HUES64 (cell line): ENCODE data around the gene XYLT1.

Source experiments
- H3K27ac ChIP-seq: 2 replicates; pipeline ENCODE4 v1.7.0; 2013; ENCODE audit warnings: low read depth, low read length, inconsistent platforms
- H3K27me3 ChIP-seq: 2 replicates; pipeline ENCODE4 v1.6.1; 2013; ENCODE audit warnings: mild to moderate bottlenecking, low read length; ENCODE audit not compliant: insufficient read depth
- H3K36me3 ChIP-seq: 2 replicates; pipeline ENCODE4 v1.6.1; 2013; ENCODE audit warnings: mild to moderate bottlenecking, low read length; ENCODE audit not compliant: insufficient read depth
- H3K4me1 ChIP-seq: 2 replicates; pipeline ENCODE4 v1.6.1; 2013; ENCODE audit warnings: mild to moderate bottlenecking, low read length, moderate library complexity; ENCODE audit not compliant: insufficient read depth
- H3K4me3 ChIP-seq: 2 replicates; pipeline ENCODE4 v1.5.1; 2013; ENCODE audit warnings: mild to moderate bottlenecking, low read length, moderate library complexity
- H3K9ac ChIP-seq: 2 replicates; pipeline ENCODE4 v1.6.1; 2013; ENCODE audit warnings: mild to moderate bottlenecking, low read depth, low read length
- H3K9me3 ChIP-seq: 2 replicates; pipeline ENCODE4 v1.6.1; 2013; ENCODE audit warnings: low read depth, low read length; ENCODE audit not compliant: insufficient read depth
- WGBS: fragments of 150-250, 120-280 bp; methylation state at CpG from one replicate; pipeline ENCODE4 v1.1.7; 2013; ENCODE audit warnings: missing lambda C conversion rate; 5-methylcytosine and 5-hydroxymethylcytosine counted together

XYLT1 gene

GRCh38 chr16:17101646-17102045, 369.1 kb downstream of the XYLT1 start:
- Histone ChIP-seq H3K27me3 (0 out of 2 replicates have a peak, but pooled peaks cover under 1% of the 10 kb centered on the region), H3K9me3 (no peaks in the 10 kb centered on the region), H3K36me3 (no peaks in the 10 kb centered on the region), H3K9ac (no peak overlapping the region), H3K4me3 (no peak overlapping the region), H3K4me1 (peaks cover 16% of the 10 kb centered on the region), H3K27ac (no peak overlapping the region)
- 94% methylated on average over 2 of the region's 2 CpGs for WGBS

GRCh38 chr16:17098685-17099084, 372.1 kb downstream of the XYLT1 start:
- H3K9ac ChIP-seq = no peak overlapping the region
- no peaks in the 10 kb centered on the region for H3K4me1 ChIP-seq
- WGBS = 96% methylated on average over 6 of the region's 6 CpGs
- H3K9me3 ChIP-seq = no peaks in the 10 kb centered on the region
- H3K36me3 ChIP-seq = no peaks in the 10 kb centered on the region
- no peak overlapping the region for H3K27ac ChIP-seq
- H3K4me3 ChIP-seq = no peak overlapping the region
- peaks cover 23% of the 10 kb centered on the region for H3K27me3 ChIP-seq

GRCh38 chr16:17084130-17084529, 386.6 kb downstream of the XYLT1 start:
- H3K27me3 ChIP-seq = no peaks in the 10 kb centered on the region
- H3K4me1 ChIP-seq = peaks cover 47% of the 10 kb centered on the region
- H3K27ac ChIP-seq = peak overlapping the region; percentile 93
- H3K4me3 ChIP-seq = peak overlapping the region; percentile 9
- no peaks in the 10 kb centered on the region for H3K36me3 ChIP-seq
- 79% methylated on average over 2 of the region's 2 CpGs for WGBS
- H3K9me3 ChIP-seq = no peaks in the 10 kb centered on the region
- H3K9ac ChIP-seq = peak overlapping the region; percentile 63

- peak overlapping the region; percentile 27 for H3K4me3 ChIP-seq
Measured at GRCh38 chr16:17083628-17084027, 387.1 kb downstream of the XYLT1 start.

GRCh38 chr16:17082095-17082882, 388.5 kb downstream of the XYLT1 start:
- Histone ChIP-seq H3K4me3 (no peak overlapping the region), H3K4me1 (peaks cover 60% of the 10 kb centered on the region), H3K27me3 (no peaks in the 10 kb centered on the region), H3K9ac (peak overlapping the region; percentile 55; the same call in 1 of the 2 replicates), H3K27ac (peak overlapping the region; percentile 93), H3K9me3 (no peaks in the 10 kb centered on the region), H3K36me3 (no peaks in the 10 kb centered on the region)
- WGBS = 87% methylated on average over 5 of the region's 7 CpGs

More at GRCh38 chr16:17083628-17084027, 387.1 kb downstream of the XYLT1 start:
- H3K9me3 ChIP-seq = no peaks in the 10 kb centered on the region
- no peaks in the 10 kb centered on the region for H3K36me3 ChIP-seq
- 21% methylated on average over 1 of the region's 1 CpG for WGBS
- peak overlapping the region; percentile 63 for H3K9ac ChIP-seq
- H3K27me3 ChIP-seq = no peaks in the 10 kb centered on the region
- H3K4me1 ChIP-seq = peaks cover 52% of the 10 kb centered on the region
- H3K27ac ChIP-seq = peak overlapping the region; percentile 93

- Histone ChIP-seq H3K27ac (no peak overlapping the region), H3K9me3 (no peaks in the 10 kb centered on the region), H3K36me3 (no peaks in the 10 kb centered on the region), H3K4me1 (peaks cover 55% of the 10 kb centered on the region), H3K9ac (no peak overlapping the region), H3K27me3 (no peaks in the 10 kb centered on the region), H3K4me3 (no peak overlapping the region)
- 100% methylated on average over 1 of the region's 1 CpG for WGBS
Measured at GRCh38 chr16:17080105-17080504, 390.7 kb downstream of the XYLT1 start.

GRCh38 chr16:17078931-17079631, 391.7 kb downstream of the XYLT1 start:
- no peaks in the 10 kb centered on the region for H3K9me3 ChIP-seq
- H3K27me3 ChIP-seq = no peaks in the 10 kb centered on the region
- peaks cover 45% of the 10 kb centered on the region for H3K4me1 ChIP-seq
- H3K36me3 ChIP-seq = no peaks in the 10 kb centered on the region
- no peak overlapping the region for H3K4me3 ChIP-seq
- WGBS = 84% methylated on average over 5 of the region's 5 CpGs
- peak overlapping the region; percentile 51; the same call in 1 of the 2 replicates for H3K27ac ChIP-seq
- H3K9ac ChIP-seq = no peak overlapping the region

- Histone ChIP-seq H3K27ac (no peak overlapping the region), H3K27me3 (no peaks in the 10 kb centered on the region), H3K36me3 (no peaks in the 10 kb centered on the region), H3K4me1 (peaks cover 26% of the 10 kb centered on the region), H3K9ac (no peak overlapping the region), H3K9me3 (no peaks in the 10 kb centered on the region), H3K4me3 (no peak overlapping the region)
- WGBS = 89% methylated on average over 4 of the region's 5 CpGs
Measured at GRCh38 chr16:17076818-17077498, 393.8 kb downstream of the XYLT1 start.

- Histone ChIP-seq H3K9ac (no peak overlapping the region), H3K36me3 (no peaks in the 10 kb centered on the region), H3K27ac (no peak overlapping the region), H3K9me3 (no peaks in the 10 kb centered on the region), H3K27me3 (no peaks in the 10 kb centered on the region), H3K4me3 (no peak overlapping the region), H3K4me1 (peaks cover 22% of the 10 kb centered on the region)
- 87% methylated on average over 9 of the region's 9 CpGs for WGBS
Measured at GRCh38 chr16:17076092-17076754, 394.5 kb downstream of the XYLT1 start.

- Histone ChIP-seq H3K4me1 (peaks cover 10% of the 10 kb centered on the region; the same call in 1 of the 2 replicates), H3K27me3 (no peaks in the 10 kb centered on the region), H3K27ac (no peak overlapping the region), H3K9me3 (no peaks in the 10 kb centered on the region), H3K9ac (no peak overlapping the region), H3K4me3 (no peak overlapping the region), H3K36me3 (no peaks in the 10 kb centered on the region)
- 88% methylated on average over 2 of the region's 2 CpGs for WGBS
Measured at GRCh38 chr16:17072104-17072503, 398.7 kb downstream of the XYLT1 start.
